OCI-LY3 (cell line): ENCODE results near the gene MED25.
A peak's percentile ranks its signal among the peaks of the same experiment; 100 is the strongest.

Source experiments
- H2AFZ ChIP-seq: fragments of 200-600, 300-600 bp; shearing (Covaris generic); 2 replicates; pipeline ENCODE4 v1.6.0; 2014; ENCODE audit warnings: antibody characterized with exemption, low read depth, low read length
- H3K27ac ChIP-seq: fragments of 200-600, 300-600 bp; sonication (generic); 2 replicates; pipeline ENCODE4 v1.5.1; 2014; ENCODE audit warnings: mild to moderate bottlenecking, low read length, moderate library complexity, mixed read lengths
- H3K27me3 ChIP-seq: fragments of 200-600, 300-600 bp; sonication (generic); 2 replicates; pipeline ENCODE4 v1.6.1; 2014; ENCODE audit warnings: low read depth, low read length, mixed read lengths
- H3K36me3 ChIP-seq: fragments of 200-600, 300-600 bp; sonication (generic); replicated peaks from 2 replicates; pipeline ENCODE3; 2014; ENCODE audit warnings: low read depth, low read length, mixed read lengths
- H3K4me1 ChIP-seq: fragments of 300-600, 200-600 bp; sonication (generic); 2 replicates; pipeline ENCODE4 v1.6.1; 2014; ENCODE audit warnings: low read length, mixed read lengths
- H3K4me2 ChIP-seq: fragments of 200-600, 300-600 bp; sonication (generic); 2 replicates; pipeline ENCODE4 v1.6.1; 2014; ENCODE audit warnings: low read length, mixed read lengths
- H3K4me3 ChIP-seq: fragments of 300-600, 200-600 bp; sonication (generic); 2 replicates; pipeline ENCODE4 v1.5.1; 2014; ENCODE audit warnings: antibody characterized with exemption, mild to moderate bottlenecking, low read length, moderate library complexity
- H3K79me2 ChIP-seq: fragments of 300-600, 200-600 bp; shearing (Covaris generic); 2 replicates; pipeline ENCODE4 v1.6.1; 2014; ENCODE audit warnings: mild to moderate bottlenecking, low read length, mixed read lengths
- H3K9ac ChIP-seq: fragments of 300-600, 200-600 bp; shearing (Covaris generic); 2 replicates; pipeline ENCODE4 v1.6.0; 2014; ENCODE audit warnings: mild to moderate bottlenecking, low read length, moderate library complexity
- H3K9me3 ChIP-seq: fragments of 200-600, 300-600 bp; shearing (Covaris generic); 2 replicates; pipeline ENCODE4 v1.6.1; 2014; ENCODE audit warnings: low read length, mixed read lengths; ENCODE audit not compliant: insufficient read depth
- H4K20me1 ChIP-seq: fragments of 200-600, 300-600 bp; sonication (generic); 2 replicates; pipeline ENCODE4 v1.6.1; 2016; ENCODE audit warnings: low read length, mixed read lengths; ENCODE audit not compliant: insufficient read depth
- CTCF ChIP-seq: fragments of 200-600, 300-600 bp; sonication (generic); IDR thresholded peaks from 2 replicates; pipeline ENCODE4 v1.5.1; 2014; ENCODE audit warnings: antibody characterized with exemption, low read length, low read depth
- EZH2phosphoT487 ChIP-seq: fragments of 200-600 bp; shearing (Covaris generic); IDR thresholded peaks from 2 replicates; pipeline ENCODE4 v1.6.1; 2018; ENCODE audit warnings: antibody characterized with exemption, mixed run types, low read depth

MED25 gene

DNA sequence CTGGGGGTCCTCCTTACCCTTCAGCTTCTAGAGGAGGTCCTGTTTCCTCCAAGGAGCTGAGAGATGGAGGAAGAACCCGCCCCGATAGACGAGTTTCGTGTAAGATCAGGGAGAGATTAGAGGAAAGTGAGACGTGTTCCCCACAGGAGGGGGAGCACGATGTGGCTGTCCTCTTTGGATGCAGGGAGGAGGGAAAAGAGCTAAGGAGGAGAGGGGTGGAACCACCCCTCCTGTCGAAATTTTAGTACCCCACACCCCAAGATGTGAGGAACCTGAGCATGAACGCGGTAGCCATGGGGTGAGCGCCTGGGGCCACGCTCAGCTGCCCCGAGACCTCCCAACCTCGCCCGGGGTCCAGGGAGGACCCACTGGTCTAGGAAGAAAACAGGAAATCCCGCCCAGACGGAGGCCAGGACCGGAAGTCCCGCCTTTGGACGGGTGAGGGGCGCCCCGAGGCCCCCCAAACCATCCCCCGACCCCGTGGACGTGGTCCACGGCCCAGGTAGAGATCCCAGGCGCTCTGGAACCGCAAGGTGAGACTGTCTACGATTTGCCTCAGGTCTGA lies 57.9 kb downstream of the MED25 start:
- Histone ChIP-seq H3K4me1 (peaks cover 20% of the 10 kb centered on the region), H2AFZ (peak overlapping the region; percentile 58; the same call in 1 of the 2 replicates), H3K27ac (peak overlapping the region; percentile 85), H3K27me3 (no peaks in the 10 kb centered on the region), H3K4me2 (peak overlapping the region; percentile 88), H3K79me2 (peaks cover 33% of the 10 kb centered on the region), H3K9ac (peak overlapping the region; percentile 95), H3K4me3 (peak overlapping the region; percentile 88), H3K9me3 (no peaks in the 10 kb centered on the region), H3K36me3 (peaks cover 18% of the 10 kb centered on the region), H4K20me1 (no peaks in the 10 kb centered on the region; the same call in 1 of the 2 replicates)
- TF ChIP-seq EZH2phosphoT487 (no peak), CTCF (no peak)

- H3K4me2 ChIP-seq, result peak overlapping the region; percentile 88
- no peaks in the 10 kb centered on the region for H3K27me3 ChIP-seq
- H3K9ac ChIP-seq, result peak overlapping the region; percentile 95
- TF ChIP-seq CTCF (no peak), EZH2phosphoT487 (no peak)
- no peaks in the 10 kb centered on the region for H3K9me3 ChIP-seq
- H2AFZ ChIP-seq, result peak overlapping the region; percentile 77
- peaks cover 23% of the 10 kb centered on the region for H3K36me3 ChIP-seq
- H3K4me1 ChIP-seq, result peaks cover 20% of the 10 kb centered on the region
- H3K27ac ChIP-seq, result peak overlapping the region; percentile 85
- H3K79me2 ChIP-seq, result peaks cover 33% of the 10 kb centered on the region
- no peaks in the 10 kb centered on the region; the same call in 1 of the 2 replicates for H4K20me1 ChIP-seq
- H3K4me3 ChIP-seq, result peak overlapping the region; percentile 88
Observed at GRCh38 chr19:49876422-49877019, 58.4 kb downstream of the MED25 start.

GRCh38 chr19:49877020-49877878 lies 59.2 kb downstream of the MED25 start, which contains the start of the genes AKT1S1 and TBC1D17:
AKT1S1 (minus strand) TSS chr19:49877355; CDS start chr19:49873295, 4,060 bp downstream.
TBC1D17 (plus strand) TSS chr19:49877702; CDS start chr19:49877724, 22 bp downstream.
- Histone ChIP-seq H3K4me3 (peak within 1 kb of the TSS; percentile 88), H3K4me1 (peaks cover 20% of the 10 kb centered on the region), H4K20me1 (no peaks in the 10 kb centered on the region; the same call in 1 of the 2 replicates), H3K4me2 (peak within 1 kb of the TSS; percentile 88), H3K9me3 (no peaks in the 10 kb centered on the region), H3K27ac (peak within 1 kb of the TSS; percentile 85), H3K79me2 (peaks cover 33% of the 10 kb centered on the region), H3K27me3 (no peaks in the 10 kb centered on the region), H2AFZ (peak within 1 kb of the TSS; percentile 77), H3K9ac (peak within 1 kb of the TSS; percentile 95), H3K36me3 (peaks cover 31% of the 10 kb centered on the region)
- TF ChIP-seq CTCF (no peak), EZH2phosphoT487 (no peak)
